DOHH2 (cell line): ENCODE results near the gene CTSZ.

Experiments used
- EZH2phosphoT487 ChIP-seq: fragments of 200-600 bp; sonication (generic); IDR thresholded peaks from 2 replicates; pipeline ENCODE4 v1.6.1; 2017; ENCODE audit warnings: borderline replicate concordance, mild to moderate bottlenecking, antibody characterized with exemption, low read length, moderate library complexity, mixed read lengths
- TF ChIP-seq, protein P1 (sequence below): fragments of 200-600 bp; sonication (generic); IDR thresholded peaks from one replicate; pipeline ENCODE4 v1.5.1; 2014; ENCODE audit warnings: antibody characterized with exemption, mild to moderate bottlenecking, low read depth, low read length; ENCODE audit not compliant: poor library complexity, severe bottlenecking

DNA sequence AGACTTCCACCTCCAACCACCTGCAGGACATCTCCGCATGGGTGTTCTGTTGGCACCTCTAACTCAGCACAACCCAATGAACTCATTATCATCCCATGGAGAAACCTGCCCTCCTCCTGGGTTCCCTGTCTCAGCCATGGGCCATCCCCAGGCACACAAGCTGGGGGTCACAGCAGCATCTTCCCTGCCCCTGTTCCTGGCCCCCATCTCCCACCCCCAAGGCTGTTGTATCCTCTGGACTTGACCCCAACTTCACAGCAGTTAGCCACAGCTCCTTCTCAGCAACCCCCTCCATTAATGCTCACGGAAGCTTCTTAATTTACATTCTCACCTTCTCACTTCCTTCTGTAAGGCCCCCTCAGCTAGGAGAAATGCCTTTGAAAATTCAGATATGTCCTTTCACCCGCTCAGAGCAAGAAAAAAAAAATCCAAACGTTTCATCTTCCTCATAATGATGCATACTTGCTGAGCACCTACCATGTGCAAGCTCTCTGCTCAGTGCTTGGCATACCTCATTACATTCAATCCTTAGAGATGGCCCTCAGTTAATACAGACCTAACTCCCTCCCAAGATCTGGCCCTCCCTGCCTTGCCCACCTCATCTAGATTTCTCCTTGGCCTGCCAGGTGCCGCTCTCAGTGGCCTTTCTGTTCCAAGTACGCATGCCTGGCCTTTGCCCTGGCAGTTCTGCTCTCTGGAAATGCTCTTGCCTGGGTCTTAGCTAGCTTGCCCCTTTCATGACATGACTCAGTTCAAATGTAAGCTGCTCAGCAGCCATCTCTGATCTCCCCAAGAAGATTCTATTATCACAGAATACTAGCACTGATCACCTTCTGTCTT is 28.5 kb downstream of the CTSZ start:
- TF ChIP-seq, protein P1, sequence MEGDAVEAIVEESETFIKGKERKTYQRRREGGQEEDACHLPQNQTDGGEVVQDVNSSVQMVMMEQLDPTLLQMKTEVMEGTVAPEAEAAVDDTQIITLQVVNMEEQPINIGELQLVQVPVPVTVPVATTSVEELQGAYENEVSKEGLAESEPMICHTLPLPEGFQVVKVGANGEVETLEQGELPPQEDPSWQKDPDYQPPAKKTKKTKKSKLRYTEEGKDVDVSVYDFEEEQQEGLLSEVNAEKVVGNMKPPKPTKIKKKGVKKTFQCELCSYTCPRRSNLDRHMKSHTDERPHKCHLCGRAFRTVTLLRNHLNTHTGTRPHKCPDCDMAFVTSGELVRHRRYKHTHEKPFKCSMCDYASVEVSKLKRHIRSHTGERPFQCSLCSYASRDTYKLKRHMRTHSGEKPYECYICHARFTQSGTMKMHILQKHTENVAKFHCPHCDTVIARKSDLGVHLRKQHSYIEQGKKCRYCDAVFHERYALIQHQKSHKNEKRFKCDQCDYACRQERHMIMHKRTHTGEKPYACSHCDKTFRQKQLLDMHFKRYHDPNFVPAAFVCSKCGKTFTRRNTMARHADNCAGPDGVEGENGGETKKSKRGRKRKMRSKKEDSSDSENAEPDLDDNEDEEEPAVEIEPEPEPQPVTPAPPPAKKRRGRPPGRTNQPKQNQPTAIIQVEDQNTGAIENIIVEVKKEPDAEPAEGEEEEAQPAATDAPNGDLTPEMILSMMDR = no peak
- no peak for TF ChIP-seq EZH2phosphoT487
